ENCODE results near the gene CLPTM1L. TPM values are rescaled to one million over a fixed set of nuclear protein-coding genes. Genes with fewer than 3 reads are reported as not detected.
"Not testable (repeated sequence)": the region's sequence is repeated elsewhere in the genome, so short reads cannot be mapped to it uniquely, and the experiment has no call there.

The CLPTM1L gene
- total RNA-seq, 2 experiments from 2014 or later: 47.2 to 47.4 TPM

DNA sequence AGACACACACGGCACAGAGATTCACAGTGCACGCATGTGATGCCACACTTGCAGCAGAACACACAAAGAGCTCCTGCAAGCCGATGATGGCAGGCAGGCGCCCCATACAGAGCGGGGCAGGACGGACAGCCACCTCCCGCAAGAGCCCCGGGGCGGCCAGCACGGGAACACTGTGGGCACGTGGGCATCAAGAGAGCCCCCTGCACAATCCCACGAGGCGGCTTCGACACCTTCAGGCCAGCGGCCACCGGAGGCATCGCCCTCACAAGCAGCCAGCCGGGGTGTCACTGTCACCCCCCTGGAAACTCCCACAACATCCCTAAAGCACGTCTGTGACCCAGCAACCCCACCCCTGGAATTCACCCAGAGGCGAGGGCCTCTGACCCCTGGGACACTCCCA, 68.0 kb downstream of the CLPTM1L start:
- H3K27me3 Mint-ChIP-seq: no peaks in the 10 kb centered on the region
- Histone ChIP-seq H3K27me3 (ENCODE audit: control insufficient read depth in 1 of 2, insufficient read depth in 2 of 2, low read length in 2 of 2) (no peaks in the 10 kb centered on the region), H3K4me3 (ENCODE audit: low read length) (no peak overlapping the region), H3K4me1 (ENCODE audit: insufficient read depth, low read length) (no peaks in the 10 kb centered on the region), H3K27ac (ENCODE audit: low read depth in 1 of 2, low read length in 2 of 2) (no peak overlapping the region), H3K9me3 (ENCODE audit: control insufficient read depth in 1 of 2, insufficient read depth in 1 of 2, low read length in 2 of 2) (peaks cover 0 to 25% of the 10 kb centered on the region in 2 experiments), H3K36me3 (ENCODE audit: insufficient read depth, low read length) (no peaks in the 10 kb centered on the region)
- H3K4me1 Mint-ChIP-seq (ENCODE audit: low read depth): no peaks in the 10 kb centered on the region
- POLR2A ChIA-PET: no interaction called here
- no peak overlapping the region for H3K4me3 Mint-ChIP-seq
- CTCF ChIA-PET: no interaction called here
- no peak overlapping the region for H3K27ac Mint-ChIP-seq
- TF ChIP-seq, protein P1, sequence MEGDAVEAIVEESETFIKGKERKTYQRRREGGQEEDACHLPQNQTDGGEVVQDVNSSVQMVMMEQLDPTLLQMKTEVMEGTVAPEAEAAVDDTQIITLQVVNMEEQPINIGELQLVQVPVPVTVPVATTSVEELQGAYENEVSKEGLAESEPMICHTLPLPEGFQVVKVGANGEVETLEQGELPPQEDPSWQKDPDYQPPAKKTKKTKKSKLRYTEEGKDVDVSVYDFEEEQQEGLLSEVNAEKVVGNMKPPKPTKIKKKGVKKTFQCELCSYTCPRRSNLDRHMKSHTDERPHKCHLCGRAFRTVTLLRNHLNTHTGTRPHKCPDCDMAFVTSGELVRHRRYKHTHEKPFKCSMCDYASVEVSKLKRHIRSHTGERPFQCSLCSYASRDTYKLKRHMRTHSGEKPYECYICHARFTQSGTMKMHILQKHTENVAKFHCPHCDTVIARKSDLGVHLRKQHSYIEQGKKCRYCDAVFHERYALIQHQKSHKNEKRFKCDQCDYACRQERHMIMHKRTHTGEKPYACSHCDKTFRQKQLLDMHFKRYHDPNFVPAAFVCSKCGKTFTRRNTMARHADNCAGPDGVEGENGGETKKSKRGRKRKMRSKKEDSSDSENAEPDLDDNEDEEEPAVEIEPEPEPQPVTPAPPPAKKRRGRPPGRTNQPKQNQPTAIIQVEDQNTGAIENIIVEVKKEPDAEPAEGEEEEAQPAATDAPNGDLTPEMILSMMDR (IDR thresholded peaks at IDR 0.05): no peak
- ATAC-seq (ENCODE audit: poor library complexity) (no peak), DNase-seq (no peak)
- H3K9me3 Mint-ChIP-seq: no peaks in the 10 kb centered on the region
- no peaks in the 10 kb centered on the region for H3K36me3 Mint-ChIP-seq (ENCODE audit: low read depth)
- intact Hi-C loops (cut with DNase I, micrococcal nuclease): no loop called here

DNA sequence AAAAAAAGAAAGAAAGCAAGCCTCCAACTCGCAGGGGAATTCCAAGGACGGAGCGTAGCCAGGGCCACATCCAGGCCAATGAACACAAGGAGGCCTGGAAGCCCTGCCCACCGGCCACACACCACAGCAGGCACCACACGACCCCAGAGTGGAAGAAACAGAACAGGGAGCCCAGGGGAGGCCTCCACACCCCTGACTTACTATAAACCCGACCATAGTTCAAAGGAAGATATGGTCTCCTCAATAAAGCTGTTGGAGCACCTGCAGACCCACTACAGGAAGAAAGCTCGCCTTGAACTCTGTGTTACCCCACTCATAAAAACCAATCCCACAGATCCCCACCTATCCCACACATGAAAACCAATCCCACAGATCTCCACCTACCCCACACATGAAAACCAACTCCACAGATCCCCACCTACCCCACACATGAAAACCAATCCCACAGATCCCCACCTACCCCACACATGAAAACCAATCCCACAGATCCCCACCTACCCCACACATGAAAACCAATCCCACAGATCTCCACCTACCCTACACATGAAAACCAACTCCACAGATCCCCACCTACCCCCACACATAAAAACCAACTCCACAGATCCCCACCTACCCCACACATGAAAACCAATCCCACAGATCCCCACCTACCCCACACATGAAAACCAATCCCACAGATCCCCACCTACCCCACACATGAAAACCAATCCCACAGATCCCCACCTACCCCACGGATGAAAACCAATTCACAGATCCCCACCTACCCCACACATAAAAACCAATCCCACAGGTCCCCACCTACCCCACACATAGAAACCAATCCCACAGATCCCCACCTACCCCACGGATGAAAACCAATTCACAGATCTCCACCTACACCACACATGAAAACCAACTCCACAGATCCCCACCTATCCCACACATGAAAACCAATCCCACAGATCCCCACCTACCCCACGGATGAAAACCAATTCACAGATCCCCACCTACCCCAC, 69.2 kb downstream of the CLPTM1L start:
- H3K4me3 Mint-ChIP-seq; H3K27me3 ChIP-seq (ENCODE audit: control insufficient read depth in 1 of 2, insufficient read depth in 2 of 2, low read length in 2 of 2); intact Hi-C loops (cut with DNase I, micrococcal nuclease); DNase-seq; H3K27ac ChIP-seq (ENCODE audit: low read depth in 1 of 2, low read length in 2 of 2); H3K4me3 ChIP-seq (ENCODE audit: low read length); H3K4me1 ChIP-seq (ENCODE audit: insufficient read depth, low read length); H3K27ac Mint-ChIP-seq; H3K9me3 Mint-ChIP-seq; H3K36me3 Mint-ChIP-seq (ENCODE audit: low read depth); H3K36me3 ChIP-seq (ENCODE audit: insufficient read depth, low read length); POLR2A ChIA-PET; H3K4me1 Mint-ChIP-seq (ENCODE audit: low read depth); CTCF ChIA-PET; H3K27me3 Mint-ChIP-seq; ATAC-seq (ENCODE audit: poor library complexity): not testable (repeated sequence)
- peaks cover 0 to 25% of the 10 kb centered on the region in 2 experiments for H3K9me3 ChIP-seq (ENCODE audit: control insufficient read depth in 1 of 2, insufficient read depth in 1 of 2, low read length in 2 of 2)

DNA sequence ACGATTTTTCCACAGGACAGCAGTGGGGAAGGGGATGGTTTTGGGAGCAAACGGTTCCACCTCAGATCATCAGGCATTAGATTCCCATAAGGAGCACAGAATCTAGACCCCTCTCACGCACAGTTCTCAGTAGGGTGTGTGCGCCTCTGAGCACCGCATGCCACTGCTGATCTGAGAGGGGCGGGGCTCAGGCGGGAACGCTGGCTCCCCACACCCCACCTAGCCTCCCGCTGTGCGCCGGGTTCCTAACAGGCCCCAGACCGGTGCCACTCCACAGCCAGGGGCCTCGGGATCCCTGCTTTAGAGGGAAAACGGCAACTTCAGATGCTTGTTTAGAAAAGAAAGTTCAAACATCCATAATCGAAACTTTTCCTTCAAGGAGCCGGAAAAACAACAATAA, 70.4 kb downstream of the CLPTM1L start:
- H3K4me1 Mint-ChIP-seq (ENCODE audit: low read depth): no peaks in the 10 kb centered on the region
- H3K9me3 ChIP-seq (ENCODE audit: control insufficient read depth in 1 of 2, insufficient read depth in 1 of 2, low read length in 2 of 2): peaks cover 0 to 17% of the 10 kb centered on the region in 2 experiments
- H3K27me3 ChIP-seq (ENCODE audit: control insufficient read depth in 1 of 2, insufficient read depth in 2 of 2, low read length in 2 of 2): no peaks in the 10 kb centered on the region
- CTCF ChIA-PET: no interaction called here
- TF ChIP-seq, protein P1 (IDR thresholded peaks at IDR 0.05): no peak
- intact Hi-C loops (cut with DNase I, micrococcal nuclease): no loop called here
- no peaks in the 10 kb centered on the region for H3K27me3 Mint-ChIP-seq
- POLR2A ChIA-PET: no interaction called here
- H3K4me1 ChIP-seq (ENCODE audit: insufficient read depth, low read length): no peaks in the 10 kb centered on the region
- ATAC-seq (ENCODE audit: poor library complexity): no peak
- DNase-seq: no peak
- H3K36me3 ChIP-seq (ENCODE audit: insufficient read depth, low read length): no peaks in the 10 kb centered on the region
- no peaks in the 10 kb centered on the region for H3K9me3 Mint-ChIP-seq
- H3K36me3 Mint-ChIP-seq (ENCODE audit: low read depth): no peaks in the 10 kb centered on the region
- no peak overlapping the region for H3K27ac Mint-ChIP-seq
- H3K27ac ChIP-seq (ENCODE audit: low read depth in 1 of 2, low read length in 2 of 2): no peak overlapping the region
- H3K4me3 Mint-ChIP-seq: no peak overlapping the region
- H3K4me3 ChIP-seq (ENCODE audit: low read length): no peak overlapping the region
